ENCODE results near the gene STK25. TPM values are rescaled to one million over a fixed set of nuclear protein-coding genes. Genes with fewer than 3 reads are reported as not detected.

The STK25 gene
- total RNA-seq, 1 donor from 2014 or later = 316 TPM

- no peak overlapping the region for H3K4me3 ChIP-seq (ENCODE audit: low read depth, low read length)
- TF ChIP-seq, protein P1, sequence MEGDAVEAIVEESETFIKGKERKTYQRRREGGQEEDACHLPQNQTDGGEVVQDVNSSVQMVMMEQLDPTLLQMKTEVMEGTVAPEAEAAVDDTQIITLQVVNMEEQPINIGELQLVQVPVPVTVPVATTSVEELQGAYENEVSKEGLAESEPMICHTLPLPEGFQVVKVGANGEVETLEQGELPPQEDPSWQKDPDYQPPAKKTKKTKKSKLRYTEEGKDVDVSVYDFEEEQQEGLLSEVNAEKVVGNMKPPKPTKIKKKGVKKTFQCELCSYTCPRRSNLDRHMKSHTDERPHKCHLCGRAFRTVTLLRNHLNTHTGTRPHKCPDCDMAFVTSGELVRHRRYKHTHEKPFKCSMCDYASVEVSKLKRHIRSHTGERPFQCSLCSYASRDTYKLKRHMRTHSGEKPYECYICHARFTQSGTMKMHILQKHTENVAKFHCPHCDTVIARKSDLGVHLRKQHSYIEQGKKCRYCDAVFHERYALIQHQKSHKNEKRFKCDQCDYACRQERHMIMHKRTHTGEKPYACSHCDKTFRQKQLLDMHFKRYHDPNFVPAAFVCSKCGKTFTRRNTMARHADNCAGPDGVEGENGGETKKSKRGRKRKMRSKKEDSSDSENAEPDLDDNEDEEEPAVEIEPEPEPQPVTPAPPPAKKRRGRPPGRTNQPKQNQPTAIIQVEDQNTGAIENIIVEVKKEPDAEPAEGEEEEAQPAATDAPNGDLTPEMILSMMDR (IDR thresholded peaks at IDR 0.05; ENCODE audit: insufficient read depth, low read length, poor library complexity, severe bottlenecking) = no peak
- no peak for DNase-seq (ENCODE audit: low read depth)
- H3K27me3 ChIP-seq (ENCODE audit: control insufficient read depth, insufficient read depth, low read length) = peaks cover 3% of the 10 kb centered on the region
- H3K36me3 ChIP-seq (ENCODE audit: control insufficient read depth, insufficient read depth, low read length) = no peaks in the 10 kb centered on the region
Observed at GRCh38 chr2:241535871-241536655, 27.7 kb upstream of the STK25 start.

DNA sequence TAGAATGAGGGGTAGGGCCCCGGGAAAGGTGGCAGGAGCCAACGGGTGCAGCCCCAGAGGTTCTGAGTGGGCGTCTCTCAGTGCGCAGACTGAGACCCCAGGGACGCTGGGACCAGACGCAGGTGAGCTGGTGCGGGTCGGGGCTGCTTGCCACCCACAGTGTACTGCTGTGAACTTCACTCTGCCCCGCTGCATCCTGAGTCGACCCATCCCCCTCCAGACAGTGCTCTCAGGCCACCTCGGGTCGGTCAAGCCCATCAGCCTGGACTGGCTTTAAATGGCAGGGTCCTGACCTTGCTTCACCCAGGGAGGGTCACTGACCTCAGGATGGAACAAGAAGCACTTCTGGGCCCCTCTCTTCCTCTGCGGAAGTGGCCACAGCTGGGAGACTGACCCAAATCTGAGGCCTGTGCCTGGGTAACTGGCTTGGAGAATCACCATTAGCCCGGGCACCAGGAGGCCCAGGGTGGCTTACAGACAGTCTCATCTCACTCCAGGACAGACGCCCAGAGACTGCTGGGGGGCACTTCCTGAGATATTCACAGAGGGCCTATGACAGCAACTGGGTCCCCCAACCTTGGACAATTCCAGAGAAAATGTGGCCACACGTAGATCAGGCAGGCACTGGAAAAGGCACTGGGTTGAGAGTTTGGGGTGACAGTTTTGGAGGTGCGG is 26.5 kb upstream of the STK25 start:
- Histone ChIP-seq H3K36me3 (ENCODE audit: control insufficient read depth, insufficient read depth, low read length) (no peaks in the 10 kb centered on the region), H3K4me3 (ENCODE audit: low read depth, low read length) (no peak overlapping the region), H3K27me3 (ENCODE audit: control insufficient read depth, insufficient read depth, low read length) (peaks cover 4% of the 10 kb centered on the region)
- TF ChIP-seq, protein P1 (IDR thresholded peaks at IDR 0.05; ENCODE audit: insufficient read depth, low read length, poor library complexity, severe bottlenecking) = no peak
- no peak for DNase-seq (ENCODE audit: low read depth)

DNA sequence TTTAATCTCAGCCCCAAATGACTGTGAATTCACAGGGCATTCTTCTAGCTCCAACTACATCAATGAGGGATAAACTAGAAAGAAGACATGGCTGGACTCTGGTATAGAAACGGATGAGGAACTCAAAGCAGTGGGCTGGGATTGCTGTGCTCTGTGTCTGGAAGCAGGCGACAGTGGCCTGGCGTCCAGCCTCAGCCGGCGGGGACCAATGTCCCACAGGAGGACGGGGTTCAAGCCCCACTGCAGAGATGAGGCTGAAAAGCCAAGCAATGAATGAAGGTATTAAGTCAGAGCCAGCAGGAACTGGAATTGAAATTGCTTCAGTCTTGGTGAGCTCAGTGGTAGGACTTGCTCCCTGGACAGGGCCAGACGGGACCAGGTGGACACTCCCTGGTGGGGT is 25.9 kb upstream of the STK25 start:
- peaks cover 4% of the 10 kb centered on the region for H3K27me3 ChIP-seq (ENCODE audit: control insufficient read depth, insufficient read depth, low read length)
- DNase-seq (ENCODE audit: low read depth) = no peak
- H3K36me3 ChIP-seq (ENCODE audit: control insufficient read depth, insufficient read depth, low read length) = no peaks in the 10 kb centered on the region
- TF ChIP-seq, protein P1 (IDR thresholded peaks at IDR 0.05; ENCODE audit: insufficient read depth, low read length, poor library complexity, severe bottlenecking) = no peak
- H3K4me3 ChIP-seq (ENCODE audit: low read depth, low read length) = no peak overlapping the region

DNA sequence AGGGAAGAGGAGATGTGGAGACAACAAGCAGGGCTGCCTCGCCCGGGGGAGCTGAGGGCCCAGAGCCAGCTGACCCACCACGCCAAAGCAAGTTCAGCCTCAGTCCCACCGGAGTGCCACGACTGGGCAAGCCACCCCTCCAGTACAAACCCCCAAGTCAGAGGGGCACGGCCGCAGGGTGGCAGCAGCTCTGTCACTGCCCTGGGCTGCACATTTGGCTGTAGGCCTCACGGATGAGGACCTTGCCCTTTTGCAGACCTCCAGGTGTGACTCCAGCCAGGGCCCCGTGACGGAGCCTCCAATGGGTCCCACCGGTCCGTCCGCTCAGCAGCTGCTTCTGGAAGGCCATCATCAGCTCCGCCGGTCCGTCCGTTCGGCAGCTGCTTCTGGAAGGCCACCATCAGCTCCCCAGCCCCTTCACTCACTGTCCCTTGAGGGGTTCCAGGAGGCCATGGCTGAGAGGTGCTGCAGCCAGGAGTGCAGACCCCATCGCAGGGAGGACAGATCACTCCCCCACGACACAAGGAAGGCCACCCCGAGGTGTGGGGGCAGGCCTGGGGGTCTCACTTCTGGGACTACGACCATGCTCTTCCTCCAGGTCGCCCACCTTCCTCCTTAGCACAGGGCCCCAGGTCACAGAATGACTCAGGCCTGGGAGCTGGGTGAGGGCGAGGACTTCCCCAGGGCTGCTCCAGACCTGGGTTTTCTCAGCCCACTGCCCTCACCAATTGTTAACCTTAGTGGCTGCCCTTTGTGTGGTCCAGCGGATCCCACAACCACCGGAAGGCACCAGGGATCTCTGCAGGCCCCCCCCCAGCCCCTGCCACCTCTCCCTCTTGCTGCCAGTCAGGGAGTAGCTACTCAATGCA is 24.6 kb upstream of the STK25 start:
- no peak for DNase-seq (ENCODE audit: low read depth)
- H3K36me3 ChIP-seq (ENCODE audit: control insufficient read depth, insufficient read depth, low read length) = no peaks in the 10 kb centered on the region
- H3K27me3 ChIP-seq (ENCODE audit: control insufficient read depth, insufficient read depth, low read length) = peaks cover 4% of the 10 kb centered on the region
- TF ChIP-seq, protein P1 (IDR thresholded peaks at IDR 0.05; ENCODE audit: insufficient read depth, low read length, poor library complexity, severe bottlenecking) = no peak
- H3K4me3 ChIP-seq (ENCODE audit: low read depth, low read length) = no peak overlapping the region

DNA sequence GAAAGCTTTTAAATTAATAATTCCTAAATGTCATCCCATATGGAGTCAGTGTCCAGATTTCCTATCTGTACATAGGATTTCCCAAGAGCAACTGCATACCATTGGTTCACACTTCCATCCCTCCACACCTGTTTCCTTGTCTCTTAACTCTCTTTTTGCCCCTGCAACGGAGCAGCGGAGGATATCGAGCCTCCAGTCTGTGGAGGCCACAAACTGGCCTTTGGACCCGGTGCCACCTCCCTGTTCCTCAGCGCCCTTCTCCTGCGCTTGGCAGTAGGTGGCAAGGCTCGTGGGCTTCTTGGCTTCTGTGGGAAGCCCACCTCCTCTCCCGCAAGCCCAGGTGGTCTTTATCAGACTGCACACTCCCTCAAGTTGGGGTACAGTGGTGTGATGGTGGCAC is 23.8 kb upstream of the STK25 start:
- Histone ChIP-seq H3K27me3 (ENCODE audit: control insufficient read depth, insufficient read depth, low read length) (peaks cover 4% of the 10 kb centered on the region), H3K36me3 (ENCODE audit: control insufficient read depth, insufficient read depth, low read length) (no peaks in the 10 kb centered on the region), H3K4me3 (ENCODE audit: low read depth, low read length) (no peak overlapping the region)
- no peak for DNase-seq (ENCODE audit: low read depth)
- TF ChIP-seq, protein P1 (IDR thresholded peaks at IDR 0.05; ENCODE audit: insufficient read depth, low read length, poor library complexity, severe bottlenecking) = no peak

All from kidney epithelial cell (primary cell).